ENCODE measurements around the gene DHX40.
"Not testable (repeated sequence)": the region's sequence is repeated elsewhere in the genome, so short reads cannot be mapped to it uniquely, and the experiment has no call there.

DHX40 gene, protein sequence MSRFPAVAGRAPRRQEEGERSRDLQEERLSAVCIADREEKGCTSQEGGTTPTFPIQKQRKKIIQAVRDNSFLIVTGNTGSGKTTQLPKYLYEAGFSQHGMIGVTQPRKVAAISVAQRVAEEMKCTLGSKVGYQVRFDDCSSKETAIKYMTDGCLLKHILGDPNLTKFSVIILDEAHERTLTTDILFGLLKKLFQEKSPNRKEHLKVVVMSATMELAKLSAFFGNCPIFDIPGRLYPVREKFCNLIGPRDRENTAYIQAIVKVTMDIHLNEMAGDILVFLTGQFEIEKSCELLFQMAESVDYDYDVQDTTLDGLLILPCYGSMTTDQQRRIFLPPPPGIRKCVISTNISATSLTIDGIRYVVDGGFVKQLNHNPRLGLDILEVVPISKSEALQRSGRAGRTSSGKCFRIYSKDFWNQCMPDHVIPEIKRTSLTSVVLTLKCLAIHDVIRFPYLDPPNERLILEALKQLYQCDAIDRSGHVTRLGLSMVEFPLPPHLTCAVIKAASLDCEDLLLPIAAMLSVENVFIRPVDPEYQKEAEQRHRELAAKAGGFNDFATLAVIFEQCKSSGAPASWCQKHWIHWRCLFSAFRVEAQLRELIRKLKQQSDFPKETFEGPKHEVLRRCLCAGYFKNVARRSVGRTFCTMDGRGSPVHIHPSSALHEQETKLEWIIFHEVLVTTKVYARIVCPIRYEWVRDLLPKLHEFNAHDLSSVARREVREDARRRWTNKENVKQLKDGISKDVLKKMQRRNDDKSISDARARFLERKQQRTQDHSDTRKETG

DNA sequence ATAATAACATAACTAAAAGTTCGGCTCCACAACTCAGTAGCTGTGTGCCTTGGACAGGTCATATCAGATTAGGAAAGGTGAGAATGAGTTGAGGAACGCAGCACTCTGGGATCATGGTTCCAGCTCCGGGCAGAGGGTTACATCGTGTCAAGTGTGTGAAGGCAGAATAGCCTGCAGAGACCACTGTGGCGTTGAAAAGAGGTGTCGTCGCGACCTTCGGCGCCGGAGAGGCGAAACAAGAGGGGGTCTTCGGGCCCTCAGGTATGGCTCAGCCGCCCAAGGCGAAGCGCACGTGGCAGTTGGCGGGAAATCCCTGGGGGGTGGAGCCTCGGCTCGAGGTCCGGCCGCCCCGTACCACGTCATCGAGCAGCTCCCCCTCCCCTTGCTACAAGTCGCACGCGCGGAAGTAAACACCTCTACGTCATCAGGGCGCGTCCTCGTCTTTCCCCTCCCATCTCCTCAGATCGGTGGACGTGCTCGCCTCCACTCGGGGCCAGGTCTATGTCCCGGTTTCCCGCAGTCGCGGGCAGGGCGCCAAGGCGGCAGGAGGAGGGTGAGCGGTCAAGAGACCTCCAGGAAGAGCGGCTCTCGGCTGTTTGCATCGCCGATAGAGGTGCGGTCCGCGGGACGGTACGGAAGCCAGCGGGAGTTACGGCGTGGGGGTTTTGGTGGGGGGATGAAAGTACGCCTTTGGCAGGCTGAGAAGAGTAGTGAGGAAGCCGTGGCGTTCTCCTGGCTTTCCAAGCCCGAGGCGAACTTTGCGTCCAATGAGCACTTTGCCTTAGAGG lies at the start of gene DHX40:
DHX40 (plus strand) TSS at position 440 of the 788 bp plus-strand sequence; CDS start at position 502, 62 bp downstream.
- FAIRE-seq = no peak

DNA sequence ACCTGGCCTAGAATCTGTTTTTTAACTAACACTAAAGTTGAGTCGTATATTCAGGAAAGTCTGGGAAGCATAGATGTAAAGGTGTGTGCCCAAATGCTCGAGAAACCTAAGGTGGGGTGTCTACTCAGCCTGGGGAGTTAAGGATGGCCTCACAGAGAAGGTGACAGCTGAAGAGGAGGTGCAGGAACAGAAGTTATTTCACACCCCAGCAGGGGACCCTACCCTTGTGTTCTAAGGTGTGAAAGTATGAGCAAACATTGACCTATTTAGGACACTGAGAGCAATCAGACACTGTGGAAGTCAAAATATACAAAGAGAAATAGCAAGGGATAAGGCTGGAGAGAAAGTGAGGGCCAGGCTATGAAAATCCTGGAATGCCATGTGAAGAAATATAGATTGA lies 49.0 kb upstream of the DHX40 start:
- no peak for FAIRE-seq

DNA sequence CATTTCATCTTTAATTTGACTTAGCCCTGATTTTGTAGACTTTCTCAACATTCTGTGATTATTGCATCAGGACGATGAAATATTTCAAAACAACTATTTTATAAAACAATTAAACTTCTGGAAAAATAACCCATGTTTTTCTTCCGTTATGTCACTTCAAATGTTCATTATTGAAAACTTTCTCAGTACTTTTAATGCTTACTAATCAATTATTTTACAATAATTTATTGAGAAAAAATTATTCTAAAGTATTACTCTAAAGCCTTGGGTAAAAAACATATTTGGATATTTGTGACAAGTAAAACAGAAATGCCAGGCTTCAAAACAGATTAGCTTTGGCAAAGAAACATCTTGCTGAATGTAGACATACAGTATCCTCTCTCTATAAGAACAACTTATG lies 46.3 kb upstream of the DHX40 start:
- FAIRE-seq = no peak

DNA sequence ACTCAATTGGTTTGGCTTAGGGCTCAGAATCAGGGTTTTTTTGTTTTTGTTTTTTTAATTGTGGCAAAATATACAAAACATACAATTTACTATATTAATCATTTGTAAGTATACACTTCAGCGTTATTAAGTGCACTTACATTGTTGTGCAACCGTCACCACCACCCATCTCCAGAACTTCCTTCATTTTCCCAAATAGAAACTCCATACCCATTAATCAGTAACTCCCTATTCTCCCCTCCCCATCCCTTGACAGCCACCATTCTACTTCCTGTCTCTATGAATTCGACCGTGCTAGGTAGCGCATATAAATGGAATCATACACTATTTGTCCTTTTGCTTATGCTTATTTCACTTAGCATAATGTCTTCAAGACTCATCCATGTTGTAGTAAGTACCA lies 45.2 kb upstream of the DHX40 start:
- FAIRE-seq = no peak

- FAIRE-seq = no peak
Observed at GRCh38 chr17:59521465-59522126, 43.8 kb upstream of the DHX40 start.

- not testable (repeated sequence) for FAIRE-seq
Observed at GRCh38 chr17:59524930-59525329, 40.5 kb upstream of the DHX40 start.

GRCh38 chr17:59525668-59526067 lies 39.7 kb upstream of the DHX40 start:
- no peak for FAIRE-seq

GRCh38 chr17:59526451-59526850 lies 39.0 kb upstream of the DHX40 start:
- no peak for FAIRE-seq

DNA sequence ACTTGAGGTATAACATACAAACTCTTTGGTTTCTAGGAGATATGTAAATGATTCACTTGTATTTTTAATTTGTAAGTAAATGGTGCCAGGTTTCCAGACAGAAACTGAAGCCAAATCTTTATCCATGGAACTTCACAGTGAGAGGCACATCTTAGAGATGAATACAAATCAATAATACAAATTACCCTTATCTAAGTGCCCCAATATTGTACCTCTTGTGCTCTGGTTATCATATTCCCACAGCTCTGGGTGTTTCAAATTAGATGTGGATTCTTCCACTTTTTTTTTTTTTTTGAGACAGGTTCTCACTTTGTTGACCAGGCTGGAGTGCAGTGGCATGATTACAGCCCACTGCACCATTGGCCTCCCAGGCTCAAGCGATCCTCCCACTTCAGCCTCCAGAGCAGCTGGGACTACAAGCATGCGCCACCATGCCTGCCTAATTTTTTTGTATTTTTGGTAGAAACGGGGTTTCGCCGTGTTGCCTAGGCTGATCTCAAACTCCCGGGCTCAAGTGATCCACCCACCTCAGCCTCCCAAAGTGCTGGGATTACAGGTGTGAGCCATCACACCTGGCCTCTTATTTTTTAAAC lies 38.0 kb upstream of the DHX40 start:
- FAIRE-seq = no peak

DNA sequence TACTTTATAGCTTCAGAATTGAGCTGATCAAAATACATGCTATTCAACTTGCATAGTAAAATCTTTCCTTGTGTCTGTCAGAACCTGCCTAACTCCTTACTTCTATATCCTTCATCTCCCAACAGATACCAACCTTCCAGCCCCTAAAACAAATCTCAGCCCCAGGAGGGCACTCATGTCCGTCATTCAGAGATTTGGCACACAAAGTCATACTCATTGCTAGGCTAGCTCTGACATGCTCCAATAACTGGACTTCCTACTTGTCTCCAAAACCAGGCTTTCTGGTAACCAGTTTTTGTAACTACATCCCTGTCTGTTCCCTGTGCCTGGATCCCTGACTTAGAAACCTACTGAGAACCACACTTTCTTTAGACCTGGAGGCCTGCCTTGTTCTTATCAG lies 37.5 kb upstream of the DHX40 start:
- FAIRE-seq = no peak

DNA sequence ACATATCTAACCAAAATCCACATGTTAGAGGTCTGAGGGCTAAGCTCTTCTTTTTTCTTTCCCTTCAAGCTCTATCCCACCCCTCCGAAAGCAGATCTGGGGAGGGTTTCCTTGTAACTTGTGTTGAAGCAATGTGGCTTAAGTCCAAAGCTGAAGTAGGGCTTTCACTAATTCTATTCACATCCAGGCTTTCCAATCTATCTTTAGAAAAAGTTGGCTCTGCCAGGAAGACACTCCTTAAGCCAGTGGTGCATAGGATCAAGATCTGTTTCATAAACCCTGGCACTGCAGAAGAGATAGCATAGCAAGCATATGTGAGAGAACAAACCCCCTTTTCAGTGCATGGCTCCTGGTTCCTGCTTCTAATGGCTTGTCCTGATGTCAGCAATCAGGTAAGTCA lies 34.9 kb upstream of the DHX40 start:
- FAIRE-seq = no peak

DNA sequence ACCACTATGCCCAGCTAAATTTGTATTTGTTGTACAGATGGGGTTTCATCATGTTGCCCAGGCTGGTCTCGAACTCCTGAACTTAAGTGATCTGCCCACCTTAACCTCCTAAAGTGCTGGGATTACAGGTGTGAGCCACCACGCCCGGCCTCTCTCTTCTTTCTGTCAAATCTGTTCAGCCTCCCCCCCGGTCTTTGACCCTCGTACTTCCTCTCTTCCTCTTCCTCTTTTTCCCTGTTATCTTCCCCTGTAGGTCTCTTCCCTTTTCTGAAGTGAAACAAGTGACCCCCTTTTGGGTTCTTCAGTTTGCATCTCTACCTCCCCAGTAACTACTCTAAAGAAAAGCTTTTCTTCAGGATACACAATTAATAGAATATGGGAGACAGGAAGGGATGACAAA lies 31.7 kb upstream of the DHX40 start:
- FAIRE-seq = no peak

- FAIRE-seq = no peak
Observed at GRCh38 chr17:59534583-59534982, 30.8 kb upstream of the DHX40 start.

DNA sequence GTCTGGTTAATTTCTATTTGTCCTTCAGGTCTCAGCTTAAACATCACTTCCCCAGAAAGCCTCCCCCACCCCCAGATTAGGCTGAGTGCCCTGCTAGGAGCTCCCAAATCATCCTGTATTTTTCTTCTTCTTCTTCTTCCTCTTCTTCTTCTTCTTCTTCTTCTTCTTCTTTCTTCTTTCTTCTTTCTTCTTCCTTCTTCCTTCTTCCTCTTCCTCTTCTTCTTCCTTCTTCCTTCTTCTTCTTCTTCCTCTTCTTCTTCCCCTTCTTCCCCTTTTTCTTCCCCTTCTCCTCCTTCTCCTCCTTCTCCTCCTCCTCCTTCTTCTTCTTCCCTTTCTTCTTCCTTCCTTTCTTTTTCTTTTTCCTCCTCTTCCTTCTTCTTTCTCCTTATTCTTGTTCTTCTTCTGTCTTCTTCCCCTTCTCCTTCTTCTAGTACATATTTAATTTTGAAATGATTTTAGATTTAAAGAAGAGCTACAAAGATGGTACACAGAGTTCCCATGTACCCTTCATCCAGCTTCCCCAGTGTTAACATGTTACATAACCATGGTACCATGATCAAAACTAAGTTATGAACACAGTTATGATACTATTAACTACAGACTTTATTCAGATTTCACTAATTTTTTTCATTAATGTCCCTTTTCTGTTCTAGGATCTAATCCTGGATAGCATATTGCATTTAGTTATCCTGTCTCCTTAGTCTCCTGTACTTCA lies 27.1 kb upstream of the DHX40 start:
- FAIRE-seq = no peak

GRCh38 chr17:59542960-59543635 lies 22.3 kb upstream of the DHX40 start:
- no peak for FAIRE-seq

DNA sequence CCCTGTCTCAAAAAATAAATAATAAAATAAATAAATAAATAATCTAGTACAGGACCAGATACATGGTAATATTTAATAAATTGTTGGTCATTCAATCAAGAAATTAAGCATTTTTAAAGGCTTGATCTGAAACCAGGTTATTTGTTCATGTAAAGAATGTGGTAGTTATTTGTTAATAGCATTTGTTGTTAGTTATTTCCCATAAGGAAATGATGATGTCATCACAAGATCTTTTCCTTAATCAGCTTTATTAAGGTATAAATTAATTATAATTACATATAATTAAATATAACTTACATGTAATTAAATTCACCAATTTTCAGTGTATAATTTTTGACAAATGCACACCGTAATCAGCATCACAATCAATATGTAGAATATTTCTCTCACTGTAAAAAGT lies 19.5 kb upstream of the DHX40 start:
- FAIRE-seq = no peak

DNA sequence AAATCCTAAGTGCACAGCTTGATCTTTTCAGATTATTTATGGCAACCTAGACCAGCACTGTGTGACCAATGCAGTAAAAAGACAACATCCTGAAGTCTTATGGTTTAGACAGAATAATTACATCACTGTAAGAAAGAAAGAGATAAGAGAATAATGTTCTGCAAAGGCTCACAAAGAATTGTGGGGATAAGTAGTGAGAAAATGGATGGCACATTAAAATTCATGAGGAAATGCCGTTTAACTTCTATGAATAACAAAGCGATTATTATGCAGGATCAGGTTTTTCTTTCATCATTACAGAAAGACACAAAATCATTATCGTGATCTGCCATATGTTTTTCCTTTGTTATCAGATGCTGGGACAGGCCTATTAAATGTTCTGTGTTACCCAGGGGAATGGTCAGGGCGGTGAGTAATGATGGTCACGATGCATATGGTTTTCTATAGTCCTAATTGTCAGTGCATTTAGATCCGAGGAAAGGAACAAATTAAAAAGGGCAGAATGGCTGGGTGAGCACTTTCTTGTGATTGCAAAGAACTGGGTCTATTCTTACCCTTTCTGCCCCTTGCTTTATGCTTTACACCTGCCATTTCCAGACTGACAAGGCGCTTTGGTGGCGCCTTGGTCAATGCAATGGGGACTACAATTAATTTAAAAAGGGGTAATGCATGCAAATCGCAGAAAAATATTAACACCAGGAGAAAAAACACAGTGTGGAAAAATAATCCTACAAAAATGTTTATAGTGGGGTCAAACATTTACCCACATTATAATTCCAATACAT lies 18.1 kb upstream of the DHX40 start:
- no peak for FAIRE-seq

DNA sequence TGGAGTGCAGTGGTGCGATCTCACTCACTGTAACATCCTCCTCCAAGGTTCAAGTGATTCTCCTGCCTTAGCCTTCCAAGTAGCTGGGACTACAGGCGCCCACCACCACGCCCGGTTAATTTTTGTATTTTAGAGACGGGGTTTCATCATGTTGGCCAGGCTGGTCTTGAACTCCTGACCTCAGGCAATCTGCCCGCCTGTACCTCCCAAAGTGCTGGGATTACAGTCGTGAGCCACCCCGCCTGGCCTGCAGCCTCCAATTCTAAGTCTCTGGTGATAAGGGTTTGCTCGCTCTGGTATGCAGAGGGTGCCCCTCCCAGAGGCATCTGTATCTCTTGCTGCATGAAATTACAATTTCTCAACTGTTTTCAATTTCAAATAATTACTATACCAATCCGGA lies 16.4 kb upstream of the DHX40 start:
- FAIRE-seq = not testable (repeated sequence)

- no peak for FAIRE-seq
Observed at GRCh38 chr17:59550703-59551102, 14.7 kb upstream of the DHX40 start.

DNA sequence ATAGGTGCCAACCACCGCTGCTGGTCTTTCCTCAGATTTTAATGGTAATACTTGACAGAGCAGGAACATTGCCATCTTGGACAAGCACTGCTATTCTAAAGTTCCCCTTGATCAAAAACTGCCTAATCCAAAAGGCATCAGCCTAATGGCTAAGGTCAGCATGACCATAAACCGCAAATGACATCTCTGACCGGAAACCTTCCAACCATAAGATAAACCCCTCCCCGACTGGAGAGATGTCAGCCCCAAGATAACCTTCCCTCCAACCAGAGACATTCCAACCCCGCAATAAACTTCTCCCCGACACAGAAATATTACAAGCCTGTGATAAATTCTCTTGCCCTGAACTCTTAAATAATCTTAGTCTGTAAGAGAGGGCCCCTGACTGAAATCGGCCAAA lies 7.4 kb upstream of the DHX40 start:
- FAIRE-seq = no peak

Measured in islet of Langerhans (tissue), 1 donor.